HepG2 (cell line): ENCODE data around the gene CPVL. TPM values are rescaled to one million over a fixed set of nuclear protein-coding genes. Genes with fewer than 3 reads are reported as not detected.
A peak's percentile ranks its signal among the peaks of the same experiment; 100 is the strongest.

Source experiments
- ATAC-seq: fragments of 200-7000 bp; cut with Tn5 transposase; 3 replicates; pipeline ENCODE4 v1.9.1; 2020; ENCODE audit warnings: mild to moderate bottlenecking, moderate library complexity
- BruUV-seq: library from RNA; stranded (reverse); fragments of 400-500 nt; replicated peaks from 2 replicates; lab custom pipeline; 2021; lab: Mats Ljungman, UMichigan
- CTCF ChIA-PET: fragments of 300-600 bp; formaldehyde crosslinking; extraction: SDS; loops from one replicate; lab custom pipeline; 2021; ENCODE audit warnings: low total read pairs, inconsistent platforms, low intra/inter-chr PET ratio; lab: Yijun Ruan, JAX
- POLR2A ChIA-PET: fragments of 350-600 bp; sonication (Branson Sonifier 250); formaldehyde crosslinking; loops from one replicate; lab custom pipeline; 2020; ENCODE audit warnings: antibody characterized with exemption, inconsistent platforms; lab: Yijun Ruan, JAX
- DNase-seq: peaks from one replicate; pipeline ENCODE4 v3.0.0-alpha.2; 2015; ENCODE audit warnings: low spot score
- FAIRE-seq: peaks from 3 replicates; lab custom pipeline; 2011; peaks lifted over from hg19 to GRCh38; lab: Jason Lieb, UNC
- H2AFZ ChIP-seq: one replicate; pipeline ENCODE4 v1.6.1; 2011; ENCODE audit warnings: low read length, inconsistent platforms
- H3K27ac ChIP-seq: fragments of 300-600 bp; 3 replicates; pipeline ENCODE4 v1.8.0; 2011; ENCODE audit warnings: mixed run types, mild to moderate bottlenecking, mixed read lengths, low read length, inconsistent platforms; ENCODE audit not compliant: insufficient read depth; ENCODE audit errors: extremely low read length
- H3K27me3 ChIP-seq, 2 experiments: fragments of 200-600 bp in 1 of 2; 2 replicates in 1 of 2; 3 replicates in 1 of 2; pipeline versions ENCODE4 v1.6.0 to v1.8.0; 2011; ENCODE audit warnings: low read length in 2 of 2, mild to moderate bottlenecking in 2 of 2, moderate library complexity in 2 of 2, inconsistent platforms in 1 of 2; ENCODE audit not compliant: insufficient read depth in 2 of 2, control insufficient read depth in 1 of 2
- H3K36me3 ChIP-seq, 2 experiments: fragments of 200-600 bp in 1 of 2; replicated peaks in 1 of 2; 2 replicates in 1 of 2; 3 replicates in 1 of 2; pipeline versions ENCODE4 v1.5.1 to v1.8.0; 2011; ENCODE audit warnings: low read length in 2 of 2, inconsistent platforms in 1 of 2; ENCODE audit not compliant: insufficient read depth in 2 of 2, control insufficient read depth in 1 of 2
- H3K4me1 ChIP-seq: 2 replicates; pipeline ENCODE4 v1.5.1; 2012; ENCODE audit warnings: low read length, inconsistent platforms; ENCODE audit not compliant: insufficient read depth
- H3K4me2 ChIP-seq: 2 replicates; pipeline ENCODE4 v1.6.0; 2011; ENCODE audit warnings: low read depth, low read length, inconsistent platforms
- H3K4me3 ChIP-seq, 3 experiments: fragments of 200-600 bp in 1 of 3; sonication (generic), shearing (Covaris generic) in 1 of 3; replicated peaks in 1 of 3; 2 replicates each; pipeline ENCODE4 v1.5.1; 2011 to 2016; ENCODE audit warnings: low read length in 3 of 3, inconsistent platforms in 2 of 3, low read depth in 2 of 3, mild to moderate bottlenecking in 2 of 3, control low read depth in 1 of 3, mixed read lengths in 1 of 3; ENCODE audit not compliant: insufficient read depth in 1 of 3
- H3K79me2 ChIP-seq: one replicate; pipeline ENCODE4 v1.6.1; 2011; ENCODE audit warnings: low read length, inconsistent platforms; ENCODE audit not compliant: insufficient read depth
- H3K9ac ChIP-seq: 2 replicates; pipeline ENCODE4 v1.6.0; 2011; ENCODE audit warnings: mild to moderate bottlenecking, low read depth, low read length, inconsistent platforms; ENCODE audit not compliant: insufficient read depth
- H3K9me3 ChIP-seq: 2 replicates; pipeline ENCODE4 v1.5.1; 2012; ENCODE audit warnings: mild to moderate bottlenecking, low read length
- H4K20me1 ChIP-seq: 2 replicates; pipeline ENCODE4 v1.6.0; 2011; ENCODE audit warnings: inconsistent platforms, mild to moderate bottlenecking, low read length, moderate library complexity; ENCODE audit not compliant: insufficient read depth
- ADNP ChIP-seq: sonication (generic); formaldehyde crosslinking; IDR thresholded peaks from 2 replicates; pipeline ENCODE4 v1.4.0; 2020; ENCODE audit warnings: missing genetic modification reagents
- CAMTA2 ChIP-seq: sonication (generic); formaldehyde crosslinking; IDR thresholded peaks from 2 replicates; pipeline ENCODE4 v1.4.0; 2020; ENCODE audit warnings: mild to moderate bottlenecking, missing genetic modification reagents, borderline replicate concordance
- DMAP1 ChIP-seq: IDR thresholded peaks from 2 replicates; pipeline ENCODE4 v1.6.1; 2016
- GABPB1 ChIP-seq: IDR thresholded peaks from 2 replicates; pipeline ENCODE4 v1.6.1; 2016; ENCODE audit warnings: mild to moderate bottlenecking, missing genetic modification reagents, moderate library complexity, missing compliant biosample characterization
- HOMEZ ChIP-seq: IDR thresholded peaks from 2 replicates; pipeline ENCODE4 v1.6.1; 2016; ENCODE audit warnings: low read depth
- ISL2 ChIP-seq: sonication (generic); formaldehyde crosslinking; IDR thresholded peaks from 2 replicates; pipeline ENCODE4 v1.5.0; 2020; ENCODE audit warnings: missing genetic modification reagents
- JUN ChIP-seq: sonication (generic); formaldehyde crosslinking; IDR thresholded peaks from 2 replicates; pipeline ENCODE4 v1.4.0; 2020; ENCODE audit warnings: mild to moderate bottlenecking, missing genetic modification reagents
- MAFG ChIP-seq: sonication (generic); formaldehyde crosslinking; IDR thresholded peaks from 2 replicates; pipeline ENCODE4 v1.5.1; 2020; ENCODE audit warnings: mild to moderate bottlenecking, missing genetic modification reagents
- RNF2 ChIP-seq: fragments of 450-650 bp; conservative IDR thresholded peaks from 2 replicates; pipeline ENCODE4 v1.6.1; 2016; ENCODE audit warnings: low read depth
- SMAD3 ChIP-seq: sonication (generic); formaldehyde crosslinking; IDR thresholded peaks from 2 replicates; pipeline ENCODE4 v1.4.0; 2020; ENCODE audit warnings: missing genetic modification reagents
- ZMYM3 ChIP-seq: sonication (generic); formaldehyde crosslinking; IDR thresholded peaks from 2 replicates; pipeline ENCODE4 v1.5.1; 2020; ENCODE audit warnings: mild to moderate bottlenecking, missing genetic modification reagents
- ZNF766 ChIP-seq: sonication (generic); formaldehyde crosslinking; IDR thresholded peaks from 2 replicates; pipeline ENCODE4 v1.5.0; 2020; ENCODE audit warnings: missing genetic modification reagents, borderline replicate concordance
- ZNF781 ChIP-seq: sonication (generic); formaldehyde crosslinking; IDR thresholded peaks from 2 replicates; pipeline ENCODE4 v1.5.1; 2020; ENCODE audit warnings: borderline replicate concordance, mild to moderate bottlenecking, missing genetic modification reagents; ENCODE audit errors: not compliant biosample characterization
- WGBS: methylation state at CpG from one replicate; pipeline ENCODE4 v1.1.6; 2017; ENCODE audit warnings: low lambda C conversion rate; 5-methylcytosine and 5-hydroxymethylcytosine counted together
- in situ Hi-C: cut with HindIII; loops from 2 replicates; pipeline ENCODE4 v1.10.0; 2017; ENCODE audit warnings: low pct_unique_long_range_greater_than_20kb; ENCODE audit not compliant: extremely low pct_ligation_motif_present
- intact Hi-C: fragments of 100-400 bp; cut with micrococcal nuclease; formaldehyde crosslinking; loops from one replicate; pipeline ENCODE4 v1.10.0; 2022; ENCODE audit not compliant: unreplicated experiment
- polyA plus RNA-seq, 8 experiments: library from polyadenylated mRNA; depleted of rRNA in 3 of 8; stranded (reverse) in 7 of 8; unstranded in 1 of 8; fragments of >200 nt; fragmentation: Illumina TruSeq in 4 of 8; extraction: Trizol in 4 of 8; gene quantifications; 2 replicates each; pipeline versions ENCODE4 v1.2.1 to v1.2.3, GENCODE V29; 2011 to 2016; ENCODE audit warnings: low read depth in 4 of 8, missing spikeins in 1 of 8, mixed read lengths in 1 of 8; ENCODE audit not compliant: insufficient read depth in 1 of 8
- total RNA-seq, 5 experiments: library from RNA; depleted of rRNA; stranded (reverse); fragments of >200 nt; fragmentation: Illumina TruSeq; extraction: Trizol; gene quantifications; 2 replicates each; pipeline ENCODE4 v1.2.3, GENCODE V29; 2016; ENCODE audit warnings: low read depth in 1 of 5
- TF ChIP-seq, protein P1 (sequence below): sonication (generic); formaldehyde crosslinking; IDR thresholded peaks from 2 replicates; pipeline ENCODE4 v1.8.0; 2022; ENCODE audit warnings: mild to moderate bottlenecking, missing genetic modification reagents, moderate library complexity
- TF ChIP-seq, protein P2 (sequence below): IDR thresholded peaks from 2 replicates; pipeline ENCODE4 v1.6.1; 2016; ENCODE audit warnings: missing genetic modification reagents, missing compliant biosample characterization
- TF ChIP-seq, protein P3 (sequence below): sonication (generic); formaldehyde crosslinking; IDR thresholded peaks from 2 replicates; pipeline ENCODE4 v1.8.0; 2022; ENCODE audit warnings: missing genetic modification reagents, low read depth, mild to moderate bottlenecking, borderline replicate concordance

The CPVL gene
- total and polyA plus RNA-seq, 2 of the 13 experiments (the other 11 are each of a cell fraction or from before 2014, with no cell fraction given), result 59.2 to 294 TPM

DNA sequence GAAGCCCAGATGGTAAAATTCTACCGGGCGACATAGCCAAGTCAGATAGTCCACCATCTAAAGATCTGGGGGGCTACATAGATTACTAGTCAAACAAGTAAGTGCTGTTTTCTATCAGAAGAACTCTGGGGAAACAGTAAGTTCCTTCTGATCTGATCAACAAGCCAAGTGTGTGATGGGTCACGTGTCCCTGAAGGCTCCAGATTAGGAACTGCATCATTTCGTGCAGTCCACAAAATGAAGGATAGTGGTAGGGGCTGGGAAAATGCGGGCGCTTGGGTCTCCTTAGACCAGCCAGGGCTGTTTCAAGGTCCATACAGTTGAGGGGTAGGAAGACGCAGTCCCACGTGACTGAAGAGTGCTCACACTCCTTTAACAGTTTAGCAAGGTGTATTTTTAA, 46.5 kb upstream of the CPVL start:
- H3K79me2 ChIP-seq, result peaks cover 40% of the 10 kb centered on the region
- ATAC-seq (no peak), DNase-seq (no peak), FAIRE-seq (no peak)
- H3K4me3 ChIP-seq, result no peak overlapping the region
- BruUV-seq, result no TSS peak
- no peak overlapping the region; the same call in 1 of the 2 replicates for H3K9ac ChIP-seq
- H3K27ac ChIP-seq, result peak overlapping the region; percentile 24
- TF ChIP-seq CAMTA2 (no peak), SMAD3 (CRISPR knock-in tag) (no peak), HOMEZ (CRISPR knock-in tag) (no peak), ADNP (CRISPR knock-in tag) (no peak), JUN (CRISPR knock-in tag) (no peak), DMAP1 (CRISPR knock-in tag) (no peak), RNF2 (no peak), ZNF781 (CRISPR knock-in tag) (no peak), ZNF766 (no peak), GABPB1 (CRISPR knock-in tag) (no peak), ISL2 (CRISPR knock-in tag) (no peak), ZMYM3 (CRISPR knock-in tag) (no peak), MAFG (CRISPR knock-in tag) (no peak)
- TF ChIP-seq, protein P1, sequence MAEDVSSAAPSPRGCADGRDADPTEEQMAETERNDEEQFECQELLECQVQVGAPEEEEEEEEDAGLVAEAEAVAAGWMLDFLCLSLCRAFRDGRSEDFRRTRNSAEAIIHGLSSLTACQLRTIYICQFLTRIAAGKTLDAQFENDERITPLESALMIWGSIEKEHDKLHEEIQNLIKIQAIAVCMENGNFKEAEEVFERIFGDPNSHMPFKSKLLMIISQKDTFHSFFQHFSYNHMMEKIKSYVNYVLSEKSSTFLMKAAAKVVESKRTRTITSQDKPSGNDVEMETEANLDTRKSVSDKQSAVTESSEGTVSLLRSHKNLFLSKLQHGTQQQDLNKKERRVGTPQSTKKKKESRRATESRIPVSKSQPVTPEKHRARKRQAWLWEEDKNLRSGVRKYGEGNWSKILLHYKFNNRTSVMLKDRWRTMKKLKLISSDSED (CRISPR knock-in tag), result no peak
- TF ChIP-seq, protein P2, sequence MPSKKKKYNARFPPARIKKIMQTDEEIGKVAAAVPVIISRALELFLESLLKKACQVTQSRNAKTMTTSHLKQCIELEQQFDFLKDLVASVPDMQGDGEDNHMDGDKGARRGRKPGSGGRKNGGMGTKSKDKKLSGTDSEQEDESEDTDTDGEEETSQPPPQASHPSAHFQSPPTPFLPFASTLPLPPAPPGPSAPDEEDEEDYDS, result no peak
- TF ChIP-seq, protein P3, sequence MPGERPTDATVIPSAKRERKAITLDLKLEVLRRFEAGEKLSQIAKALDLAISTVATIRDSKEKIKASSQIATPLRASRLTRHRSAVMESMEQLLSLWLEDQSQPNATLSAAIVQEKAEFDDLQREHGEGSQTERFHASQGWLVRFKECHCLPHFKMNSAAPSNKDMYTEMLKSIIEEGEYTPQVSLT (CRISPR knock-in tag), result no peak
- peaks cover 74% of the 10 kb centered on the region for H3K4me1 ChIP-seq
- no peaks in the 10 kb centered on the region for H3K36me3 ChIP-seq
- intact Hi-C loops, result loop anchor here (5.0 kb wide), 4 partner anchors 34 to 749 kb away; no protein-coding TSS in a partner anchor
- H3K27me3 ChIP-seq, result no peaks in the 10 kb centered on the region; a peak in 1 of 5 replicates
- no peaks in the 10 kb centered on the region for H4K20me1 ChIP-seq
- in situ Hi-C loops, result loop anchor here (5.0 kb wide), 1 partner anchor 144 kb away; no protein-coding TSS in a partner anchor
- CTCF ChIA-PET, result no interaction called here
- H2AFZ ChIP-seq, result no peak overlapping the region
- POLR2A ChIA-PET, result interaction anchor here (1.4 to 5.9 kb wide), 5 partner anchors 12 to 76 kb away, joined by 3 to 42 read pairs (median 6); no protein-coding TSS in a partner anchor
- H3K9me3 ChIP-seq, result no peaks in the 10 kb centered on the region
- 91% methylated on average over 8 of the region's 8 CpGs for WGBS
- H3K4me2 ChIP-seq, result 0 out of 2 replicates have a peak overlapping the region, but pooled peaks have one; percentile 9
